ENCODE results near the gene KANSL1.

The KANSL1 gene

DNA sequence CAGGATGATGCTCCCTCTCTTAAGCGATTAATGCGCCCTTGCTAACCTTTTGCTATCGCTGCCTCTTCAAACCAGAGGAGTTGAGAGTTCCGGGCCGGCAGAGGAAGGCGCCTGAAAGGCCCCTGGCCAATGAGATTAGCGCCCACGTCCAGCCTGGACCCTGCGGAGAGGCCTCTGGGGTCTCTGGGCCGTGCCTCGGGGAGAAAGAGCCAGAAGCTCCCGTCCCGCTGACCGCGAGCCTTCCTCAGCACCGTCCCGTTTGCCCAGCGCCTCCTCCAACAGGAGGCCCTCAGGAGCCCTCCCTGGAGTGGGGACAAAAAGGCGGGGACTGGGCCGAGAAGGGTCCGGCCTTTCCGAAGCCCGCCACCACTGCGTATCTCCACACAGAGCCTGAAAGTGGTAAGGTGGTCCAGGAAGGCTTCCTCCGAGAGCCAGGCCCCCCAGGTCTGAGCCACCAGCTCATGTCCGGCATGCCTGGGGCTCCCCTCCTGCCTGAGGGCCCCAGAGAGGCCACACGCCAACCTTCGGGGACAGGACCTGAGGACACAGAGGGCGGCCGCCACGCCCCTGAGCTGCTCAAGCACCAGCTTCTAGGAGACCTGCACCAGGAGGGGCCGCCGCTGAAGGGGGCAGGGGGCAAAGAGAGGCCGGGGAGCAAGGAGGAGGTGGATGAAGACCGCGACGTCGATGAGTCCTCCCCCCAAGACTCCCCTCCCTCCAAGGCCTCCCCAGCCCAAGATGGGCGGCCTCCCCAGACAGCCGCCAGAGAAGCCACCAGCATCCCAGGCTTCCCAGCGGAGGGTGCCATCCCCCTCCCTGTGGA, 210.2 kb downstream of the KANSL1 start:
- Histone ChIP-seq H3K9me3 (ENCODE audit: insufficient read depth, low read length) (no peaks in the 10 kb centered on the region), H3K27ac (ENCODE audit: low read depth, low read length) (no peak overlapping the region), H2AFZ (ENCODE audit: low read depth, low read length, severe bottlenecking) (no peak overlapping the region), H4K20me1 (ENCODE audit: low read depth, low read length) (no peaks in the 10 kb centered on the region), H3K27me3 (ENCODE audit: low read length) (no peaks in the 10 kb centered on the region), H3K4me3 (ENCODE audit: insufficient read depth, low read length, poor library complexity, severe bottlenecking) (no peak overlapping the region), H3K36me3 (ENCODE audit: low read length) (no peaks in the 10 kb centered on the region), H3K79me2 (ENCODE audit: insufficient read depth, low read length) (no peaks in the 10 kb centered on the region), H3K9me2 (replicated peaks; ENCODE audit: insufficient read depth, low read length) (no peaks in the 10 kb centered on the region), H3K4me2 (ENCODE audit: low read depth, low read length, poor library complexity, severe bottlenecking) (no peak overlapping the region), H3F3A (ENCODE audit: insufficient read depth) (no peaks in the 10 kb centered on the region), H3K9ac (ENCODE audit: low read length) (no peak overlapping the region)
- no peak for TF ChIP-seq EZH2phosphoT487 (conservative IDR thresholded peaks at IDR 0.05; ENCODE audit: low read length)
- TF ChIP-seq, protein P1, sequence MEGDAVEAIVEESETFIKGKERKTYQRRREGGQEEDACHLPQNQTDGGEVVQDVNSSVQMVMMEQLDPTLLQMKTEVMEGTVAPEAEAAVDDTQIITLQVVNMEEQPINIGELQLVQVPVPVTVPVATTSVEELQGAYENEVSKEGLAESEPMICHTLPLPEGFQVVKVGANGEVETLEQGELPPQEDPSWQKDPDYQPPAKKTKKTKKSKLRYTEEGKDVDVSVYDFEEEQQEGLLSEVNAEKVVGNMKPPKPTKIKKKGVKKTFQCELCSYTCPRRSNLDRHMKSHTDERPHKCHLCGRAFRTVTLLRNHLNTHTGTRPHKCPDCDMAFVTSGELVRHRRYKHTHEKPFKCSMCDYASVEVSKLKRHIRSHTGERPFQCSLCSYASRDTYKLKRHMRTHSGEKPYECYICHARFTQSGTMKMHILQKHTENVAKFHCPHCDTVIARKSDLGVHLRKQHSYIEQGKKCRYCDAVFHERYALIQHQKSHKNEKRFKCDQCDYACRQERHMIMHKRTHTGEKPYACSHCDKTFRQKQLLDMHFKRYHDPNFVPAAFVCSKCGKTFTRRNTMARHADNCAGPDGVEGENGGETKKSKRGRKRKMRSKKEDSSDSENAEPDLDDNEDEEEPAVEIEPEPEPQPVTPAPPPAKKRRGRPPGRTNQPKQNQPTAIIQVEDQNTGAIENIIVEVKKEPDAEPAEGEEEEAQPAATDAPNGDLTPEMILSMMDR (IDR thresholded peaks at IDR 0.05; ENCODE audit: insufficient read depth, low read length, poor library complexity, severe bottlenecking) = no peak

DNA sequence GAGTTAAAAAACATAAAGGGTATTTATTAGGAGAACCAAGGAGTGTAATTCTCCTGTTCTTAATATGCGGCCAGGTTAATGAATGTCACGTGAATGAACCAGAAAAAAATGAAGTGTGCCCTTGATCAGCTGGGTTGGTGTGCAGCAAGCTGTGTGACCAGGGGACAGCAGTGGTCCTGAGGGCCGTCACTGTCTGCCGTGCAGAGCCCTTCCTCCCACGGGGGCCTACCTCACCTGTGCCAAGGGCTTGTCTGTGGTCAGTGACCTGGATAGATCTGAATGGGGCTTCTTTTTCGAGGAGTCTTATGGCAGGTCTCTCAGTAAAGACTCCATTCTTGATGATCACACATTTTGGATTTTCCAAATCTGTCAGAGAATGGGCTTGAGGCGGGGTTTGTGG, 211.9 kb downstream of the KANSL1 start:
- H3K27me3 ChIP-seq (ENCODE audit: low read length) = no peaks in the 10 kb centered on the region
- H3K79me2 ChIP-seq (ENCODE audit: insufficient read depth, low read length) = no peaks in the 10 kb centered on the region
- no peak overlapping the region for H3K9ac ChIP-seq (ENCODE audit: low read length)
- no peaks in the 10 kb centered on the region for H3K9me3 ChIP-seq (ENCODE audit: insufficient read depth, low read length)
- no peaks in the 10 kb centered on the region for H4K20me1 ChIP-seq (ENCODE audit: low read depth, low read length)
- H3K9me2 ChIP-seq (replicated peaks; ENCODE audit: insufficient read depth, low read length) = no peaks in the 10 kb centered on the region
- H3K27ac ChIP-seq (ENCODE audit: low read depth, low read length) = no peak overlapping the region
- H3K36me3 ChIP-seq (ENCODE audit: low read length) = no peaks in the 10 kb centered on the region
- H3K4me3 ChIP-seq (ENCODE audit: insufficient read depth, low read length, poor library complexity, severe bottlenecking) = no peak overlapping the region
- no peaks in the 10 kb centered on the region for H3F3A ChIP-seq (ENCODE audit: insufficient read depth)
- no peak overlapping the region for H3K4me2 ChIP-seq (ENCODE audit: low read depth, low read length, poor library complexity, severe bottlenecking)
- TF ChIP-seq, protein P1 (IDR thresholded peaks at IDR 0.05; ENCODE audit: insufficient read depth, low read length, poor library complexity, severe bottlenecking) = no peak
- no peak for TF ChIP-seq EZH2phosphoT487 (conservative IDR thresholded peaks at IDR 0.05; ENCODE audit: low read length)
- no peak overlapping the region for H2AFZ ChIP-seq (ENCODE audit: low read depth, low read length, severe bottlenecking)

DNA sequence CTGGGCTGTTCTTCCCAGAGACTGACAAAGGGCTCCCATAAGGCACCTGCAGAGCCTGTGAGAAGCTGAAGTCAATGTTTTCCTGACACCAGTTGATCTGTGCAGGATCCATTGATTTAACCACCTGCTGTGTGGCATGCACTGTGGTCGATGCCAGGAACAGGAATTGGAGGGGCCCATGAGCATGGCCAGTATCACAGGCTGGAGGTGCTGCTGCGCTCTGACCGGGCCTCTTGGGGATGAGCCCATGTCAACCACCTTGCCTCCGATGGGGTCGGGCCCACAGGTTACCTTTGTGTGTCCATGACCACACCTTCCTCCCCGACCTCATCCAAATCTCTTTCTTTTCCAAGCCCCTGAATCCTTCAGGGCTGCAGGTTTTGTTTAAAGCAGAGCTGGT, 212.4 kb downstream of the KANSL1 start:
- H3F3A ChIP-seq (ENCODE audit: insufficient read depth) = no peaks in the 10 kb centered on the region
- H3K36me3 ChIP-seq (ENCODE audit: low read length) = no peaks in the 10 kb centered on the region
- no peaks in the 10 kb centered on the region for H4K20me1 ChIP-seq (ENCODE audit: low read depth, low read length)
- TF ChIP-seq EZH2phosphoT487 (conservative IDR thresholded peaks at IDR 0.05; ENCODE audit: low read length) = no peak
- TF ChIP-seq, protein P1 (IDR thresholded peaks at IDR 0.05; ENCODE audit: insufficient read depth, low read length, poor library complexity, severe bottlenecking) = no peak
- no peaks in the 10 kb centered on the region for H3K9me3 ChIP-seq (ENCODE audit: insufficient read depth, low read length)
- H3K4me2 ChIP-seq (ENCODE audit: low read depth, low read length, poor library complexity, severe bottlenecking) = no peak overlapping the region
- H3K9me2 ChIP-seq (replicated peaks; ENCODE audit: insufficient read depth, low read length) = no peaks in the 10 kb centered on the region
- H3K4me3 ChIP-seq (ENCODE audit: insufficient read depth, low read length, poor library complexity, severe bottlenecking) = no peak overlapping the region
- no peak overlapping the region for H2AFZ ChIP-seq (ENCODE audit: low read depth, low read length, severe bottlenecking)
- no peaks in the 10 kb centered on the region for H3K79me2 ChIP-seq (ENCODE audit: insufficient read depth, low read length)
- H3K27ac ChIP-seq (ENCODE audit: low read depth, low read length) = no peak overlapping the region
- H3K9ac ChIP-seq (ENCODE audit: low read length) = no peak overlapping the region
- no peaks in the 10 kb centered on the region for H3K27me3 ChIP-seq (ENCODE audit: low read length)

All from SU-DHL-6 (cell line).